GM19193 (cell line): ENCODE data around the gene C9orf78.

Experiments
- POLR2A ChIP-seq: IDR thresholded peaks from 4 replicates; pipeline ENCODE4 v1.6.1; 2011; ENCODE audit not compliant: insufficient read depth, insufficient read length; ENCODE audit errors: extremely low read depth

C9orf78 gene, protein sequence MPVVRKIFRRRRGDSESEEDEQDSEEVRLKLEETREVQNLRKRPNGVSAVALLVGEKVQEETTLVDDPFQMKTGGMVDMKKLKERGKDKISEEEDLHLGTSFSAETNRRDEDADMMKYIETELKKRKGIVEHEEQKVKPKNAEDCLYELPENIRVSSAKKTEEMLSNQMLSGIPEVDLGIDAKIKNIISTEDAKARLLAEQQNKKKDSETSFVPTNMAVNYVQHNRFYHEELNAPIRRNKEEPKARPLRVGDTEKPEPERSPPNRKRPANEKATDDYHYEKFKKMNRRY

GRCh38 chr9:129835128-129835859 is at the start of gene C9orf78, which contains the start of gene USP20:
C9orf78 (minus strand) TSS chr9:129835275; CDS start chr9:129835221, 54 bp downstream.
USP20 (plus strand) TSS chr9:129835458; CDS start chr9:129852556, 17,098 bp downstream.
- peak; percentile 95 for TF ChIP-seq POLR2A

DNA sequence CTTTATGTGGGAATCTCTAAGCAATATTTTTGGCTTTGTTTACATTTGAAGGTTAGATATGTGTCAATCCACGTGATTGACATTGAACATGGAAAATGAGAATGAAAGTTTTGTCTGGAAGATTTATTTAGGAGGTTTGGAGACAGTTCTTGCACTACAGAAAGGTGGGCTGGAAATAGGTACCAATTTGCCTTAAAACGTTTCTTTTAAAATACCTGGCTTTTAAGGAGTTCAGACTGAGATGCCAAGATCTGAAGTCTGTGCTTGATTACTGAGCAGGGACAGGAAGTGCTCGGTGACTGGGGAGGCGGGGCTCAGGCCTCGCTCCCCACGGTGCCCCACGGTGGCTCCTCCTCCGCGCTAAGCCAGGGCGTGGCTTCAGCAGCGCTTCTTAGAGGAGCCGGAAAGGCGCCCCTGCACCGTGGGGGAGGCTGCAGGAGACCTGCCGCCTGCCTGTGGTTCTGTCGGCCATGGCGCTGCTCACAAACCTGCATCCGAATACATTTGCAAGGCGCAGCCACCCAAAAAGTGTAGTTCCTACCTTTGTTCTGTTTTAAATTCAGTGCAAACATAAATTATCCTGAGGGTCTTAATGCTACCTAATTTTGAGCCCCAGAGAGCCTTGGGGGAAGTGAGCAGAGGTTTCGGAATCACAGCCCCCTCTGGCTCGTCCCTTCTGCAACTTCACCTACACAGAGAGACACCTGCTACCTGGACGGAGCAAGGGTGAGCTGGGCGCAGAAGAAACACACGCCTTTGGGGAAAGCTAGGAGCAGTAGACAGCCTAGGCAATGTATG is 49.3 kb upstream of the C9orf78 start:
- peak; percentile 74 for TF ChIP-seq POLR2A

GRCh38 chr9:129881547-129882324 is 46.7 kb upstream of the C9orf78 start:
- TF ChIP-seq POLR2A, result no peak

DNA sequence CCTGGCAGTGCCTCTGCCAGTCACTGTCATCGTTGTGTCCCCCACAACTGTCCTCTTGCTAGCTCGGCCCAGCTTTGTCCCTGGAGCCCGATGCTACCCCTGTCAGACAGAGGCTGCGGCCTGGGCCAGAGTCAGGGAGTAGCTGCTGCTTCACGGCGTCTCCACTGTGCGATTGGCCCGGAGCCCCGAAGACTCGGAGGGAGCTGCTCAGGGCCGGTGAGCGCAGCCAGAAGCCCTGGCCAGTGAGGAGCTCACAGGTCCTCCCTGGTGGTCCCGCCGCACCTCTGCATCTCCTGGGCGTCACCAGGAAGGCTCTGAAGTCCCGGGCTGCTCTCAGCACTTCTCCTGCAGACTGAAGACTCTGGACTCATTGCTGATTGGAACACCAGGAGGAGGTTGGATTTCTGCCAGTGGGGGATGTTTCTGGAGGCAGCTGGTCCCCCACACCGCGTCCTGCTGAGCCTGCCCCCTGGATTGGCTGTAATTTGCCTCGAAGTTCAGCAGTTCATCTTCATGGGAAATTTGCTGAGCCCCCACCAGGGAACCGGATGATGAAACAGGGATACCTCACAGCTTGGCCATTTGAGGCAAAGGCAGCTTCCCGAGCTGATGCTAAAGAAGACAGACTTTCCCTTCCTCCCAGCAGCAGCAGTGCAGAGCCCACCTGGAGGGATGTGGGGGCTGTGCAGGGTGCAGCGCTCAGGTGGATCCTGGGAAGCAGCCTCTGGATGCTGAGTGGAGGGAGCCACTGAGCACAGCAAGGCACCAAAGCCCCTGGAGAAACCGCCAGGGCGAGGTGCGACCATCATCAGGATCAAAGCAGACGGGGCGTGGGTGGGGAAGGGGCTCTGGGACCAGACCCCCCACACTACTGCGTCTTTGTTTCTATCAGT is 45.8 kb upstream of the C9orf78 start:
- TF ChIP-seq POLR2A, result no peak

- TF ChIP-seq POLR2A, result no peak
Measured at GRCh38 chr9:129879991-129880653, 45.0 kb upstream of the C9orf78 start.

GRCh38 chr9:129879103-129879699 is 44.1 kb upstream of the C9orf78 start:
- TF ChIP-seq POLR2A, result no peak

DNA sequence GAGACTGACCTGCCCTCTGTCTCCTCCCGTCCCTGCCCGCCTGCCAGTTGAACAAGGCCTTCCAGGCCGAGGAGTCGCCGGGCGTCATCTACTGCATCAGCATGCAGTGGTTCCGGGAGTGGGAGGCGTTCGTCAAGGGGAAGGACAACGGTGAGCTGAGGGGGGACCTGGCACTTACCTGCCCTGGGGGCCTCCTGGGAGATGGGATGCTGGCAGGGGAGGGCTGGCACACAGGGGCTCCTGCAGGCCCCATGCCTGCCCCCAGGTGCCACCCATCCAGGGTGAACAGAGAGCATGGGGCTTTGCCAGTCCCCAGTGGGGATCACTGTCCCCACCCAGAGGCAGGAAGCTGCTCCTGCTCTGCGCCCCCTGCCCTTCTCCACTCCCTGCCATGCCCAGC is 43.2 kb upstream of the C9orf78 start:
- no peak for TF ChIP-seq POLR2A

DNA sequence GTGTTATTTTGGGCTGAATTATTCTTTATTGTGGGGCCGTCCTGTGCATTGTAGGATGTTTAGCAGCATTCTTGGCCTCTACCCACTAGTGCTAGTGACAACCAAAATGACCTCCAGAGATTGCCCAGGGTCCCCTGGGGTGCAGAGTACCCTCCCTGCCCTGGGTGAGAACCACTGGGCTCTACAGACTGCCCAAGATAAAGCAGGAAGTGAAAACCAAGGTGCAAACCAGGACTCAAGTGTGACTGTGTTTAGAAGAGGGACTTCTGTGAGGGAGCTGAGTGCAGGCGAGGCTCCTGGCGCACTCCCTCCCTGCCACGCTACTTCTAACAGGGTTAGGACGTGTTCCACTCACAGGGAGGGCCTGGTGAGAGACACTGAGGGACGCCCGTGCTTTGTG is 41.7 kb upstream of the C9orf78 start:
- no peak for TF ChIP-seq POLR2A

DNA sequence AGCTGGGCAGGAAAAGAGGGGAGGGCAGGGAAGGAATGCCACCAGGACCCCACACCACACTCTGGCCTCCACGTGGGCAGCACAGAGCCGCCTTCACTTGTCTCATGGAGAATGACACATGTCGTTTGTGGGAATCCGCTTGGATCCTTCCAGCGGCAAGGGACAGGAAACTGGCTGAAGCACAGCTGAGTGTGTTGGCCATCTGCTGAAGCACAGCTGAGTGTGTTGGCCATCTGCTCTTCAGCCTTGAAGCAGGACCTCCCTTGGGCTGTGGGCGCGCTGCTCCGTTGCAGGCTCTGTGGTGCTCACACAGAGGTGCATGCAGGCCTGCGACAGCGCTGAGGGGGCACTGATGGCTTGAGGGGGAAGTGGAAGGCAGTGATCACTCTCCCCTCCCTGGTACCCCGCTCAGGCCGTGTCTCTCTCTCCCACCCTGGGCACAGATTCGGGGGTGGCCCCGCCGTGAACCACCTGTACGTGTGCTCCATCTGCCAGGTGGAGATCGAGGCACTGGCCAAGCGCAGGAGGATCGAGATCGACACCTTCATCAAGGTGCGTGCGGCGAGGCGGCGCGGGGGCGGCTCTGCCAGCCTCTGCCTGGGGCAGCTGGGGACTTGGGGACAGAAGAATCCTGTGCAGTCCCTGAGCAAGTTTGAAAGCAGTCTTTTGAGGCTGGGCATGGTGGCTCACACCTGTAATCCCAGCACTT is 40.8 kb upstream of the C9orf78 start:
- no peak for TF ChIP-seq POLR2A

- no peak for TF ChIP-seq POLR2A
Measured at GRCh38 chr9:129875181-129875611, 40.1 kb upstream of the C9orf78 start.

- no peak for TF ChIP-seq POLR2A
Measured at GRCh38 chr9:129874261-129875101, 39.4 kb upstream of the C9orf78 start.
